Dermis blood vessel endothelial cell (primary cell): ENCODE measurements around the gene KRTAP10-2. TPM values are rescaled to one million over a fixed set of nuclear protein-coding genes. Genes with fewer than 3 reads are reported as not detected.

Source experiments
- DNase-seq: peaks from one replicate; pipeline ENCODE4 v3.0.0; 2010
- total RNA-seq: library from RNA; depleted of rRNA; stranded (reverse); fragments of >200 nt; gene quantifications from 2 replicates; pipeline ENCODE4 v1.2.3, GENCODE V29; 2014

KRTAP10-2 gene
- total RNA-seq, 1 donor from 2014 or later, result not detected

DNA sequence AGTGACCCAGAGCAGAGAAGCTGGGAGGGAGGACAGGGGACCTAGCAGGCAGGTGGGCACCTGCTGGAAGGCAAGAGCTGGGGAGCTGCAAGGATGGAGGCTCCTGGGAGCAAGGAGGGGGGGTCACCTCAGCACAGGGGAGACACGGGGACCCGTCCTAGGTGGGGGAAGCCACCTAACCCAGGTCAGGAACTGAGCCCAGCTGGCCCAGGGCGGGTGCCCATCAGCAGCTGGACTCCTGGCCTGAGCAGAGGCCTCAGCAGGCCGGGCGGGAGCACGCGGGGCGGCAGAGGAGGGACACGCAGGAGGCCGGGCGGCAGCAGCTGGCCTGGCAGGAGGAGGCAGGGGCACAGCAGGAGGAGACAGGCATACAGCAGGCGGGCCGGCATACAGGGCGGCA is 12.3 kb downstream of the KRTAP10-2 start:
- no peak for DNase-seq

DNA sequence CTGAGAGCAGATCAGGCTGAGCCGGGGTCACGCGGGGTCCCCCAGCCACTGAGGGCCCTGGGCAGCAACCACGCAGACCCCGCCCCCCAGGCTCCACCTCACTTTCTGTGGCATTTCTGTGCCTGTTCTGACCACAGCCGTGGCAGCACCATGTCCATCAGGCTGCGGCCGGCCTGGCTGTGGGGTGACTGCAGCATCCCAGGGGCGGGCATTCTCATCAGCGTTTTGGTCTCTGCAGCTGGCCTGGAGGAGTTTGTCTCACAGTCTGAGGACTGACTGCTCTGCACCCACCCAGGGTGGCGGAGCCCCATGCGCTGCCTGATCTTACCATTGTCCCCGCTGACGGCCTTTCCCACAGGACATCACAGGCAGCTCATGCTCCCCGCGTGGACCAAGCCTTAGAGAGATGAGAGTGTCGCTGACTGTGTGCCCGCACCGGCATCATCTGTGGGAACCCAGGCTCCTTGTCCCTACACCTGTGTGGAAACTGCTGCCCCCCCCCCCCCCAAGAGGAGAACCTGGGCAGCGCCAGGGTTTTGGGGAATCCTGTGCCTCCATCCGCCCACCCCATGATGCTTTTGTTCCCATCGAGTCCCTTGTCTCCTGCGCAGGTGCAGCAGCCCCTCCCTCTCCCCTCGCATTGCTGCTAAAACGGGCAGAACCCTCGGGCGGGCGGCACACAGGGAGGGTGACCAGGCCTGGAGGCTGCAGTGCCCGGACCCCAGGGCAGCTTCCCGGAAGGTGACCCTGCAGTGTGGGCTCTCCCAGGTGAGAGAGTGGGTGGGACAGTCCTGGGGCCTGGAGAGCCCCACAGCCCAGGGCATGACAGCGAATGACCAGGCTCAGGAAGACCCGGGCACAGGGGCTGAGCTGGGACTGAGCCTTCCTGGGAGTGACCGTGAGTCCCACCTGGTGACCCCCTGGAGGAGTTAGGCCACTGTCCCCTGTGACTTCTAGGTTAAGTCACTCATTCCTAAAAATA is 13.1 kb downstream of the KRTAP10-2 start:
- no peak for DNase-seq

DNA sequence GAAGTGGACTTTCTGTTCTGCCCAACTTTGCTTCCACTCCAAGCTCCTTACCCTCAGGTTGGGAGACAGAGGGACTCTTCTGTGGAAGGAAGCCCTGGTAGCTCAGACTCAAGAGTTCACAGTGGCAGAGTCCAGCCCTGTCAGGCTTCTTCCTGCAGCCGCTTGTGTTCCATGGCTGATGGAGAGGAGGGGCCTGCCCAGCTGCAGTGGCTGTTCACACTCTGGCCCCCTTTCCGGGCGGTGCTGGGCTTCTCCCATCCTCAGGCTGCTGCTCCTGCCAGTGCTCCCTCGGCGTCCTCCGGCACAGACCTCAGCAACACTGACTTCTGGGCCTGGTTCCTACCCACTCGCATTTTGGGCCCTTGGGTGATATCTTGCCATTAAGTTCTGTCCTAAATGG is 15.3 kb downstream of the KRTAP10-2 start:
- DNase-seq, result no peak

DNA sequence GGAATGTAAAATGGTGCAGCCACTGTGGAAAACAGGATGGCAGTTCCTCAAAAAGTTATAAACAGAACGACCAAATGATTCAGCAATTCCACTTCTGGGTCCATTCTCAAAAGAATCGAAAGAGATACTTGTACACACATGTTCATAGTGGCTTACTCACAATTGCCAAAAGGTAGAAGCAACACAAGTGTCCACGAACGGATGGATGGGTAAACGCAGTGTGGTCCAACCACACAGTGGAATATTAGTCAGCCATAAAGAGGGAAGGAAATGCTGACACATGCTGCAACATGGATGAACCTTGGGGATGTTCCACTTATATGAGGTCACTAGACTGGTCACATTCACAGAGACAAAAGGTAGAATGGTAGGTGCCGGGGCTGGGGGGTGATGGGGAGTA is 16.6 kb downstream of the KRTAP10-2 start:
- no peak for DNase-seq

GRCh38 chr21:44533891-44534627 is 17.2 kb downstream of the KRTAP10-2 start:
- no peak for DNase-seq

- no peak for DNase-seq
These were observed 18.0 kb downstream of the KRTAP10-2 start for GRCh38 chr21:44533121-44533890.

DNA sequence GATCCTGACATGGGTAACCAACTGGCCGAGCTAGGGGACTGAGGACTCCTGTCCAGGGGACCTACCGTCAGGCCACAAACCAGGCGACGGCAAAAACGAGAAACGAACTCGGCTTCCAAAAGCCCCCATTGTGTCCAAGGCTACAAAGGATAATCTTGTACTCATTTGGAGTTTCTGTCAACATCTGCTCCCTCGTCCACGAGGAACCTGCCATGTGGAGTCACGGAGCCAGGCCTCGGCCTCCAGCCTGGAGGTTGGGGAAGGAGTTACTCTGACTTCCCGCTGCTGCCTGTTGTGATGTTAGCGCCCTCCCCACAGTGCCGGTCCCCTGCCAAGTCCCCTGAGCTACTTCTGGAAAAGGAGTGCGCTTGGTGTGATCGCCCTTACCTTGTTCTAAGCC is 18.6 kb downstream of the KRTAP10-2 start:
- no peak for DNase-seq

DNA sequence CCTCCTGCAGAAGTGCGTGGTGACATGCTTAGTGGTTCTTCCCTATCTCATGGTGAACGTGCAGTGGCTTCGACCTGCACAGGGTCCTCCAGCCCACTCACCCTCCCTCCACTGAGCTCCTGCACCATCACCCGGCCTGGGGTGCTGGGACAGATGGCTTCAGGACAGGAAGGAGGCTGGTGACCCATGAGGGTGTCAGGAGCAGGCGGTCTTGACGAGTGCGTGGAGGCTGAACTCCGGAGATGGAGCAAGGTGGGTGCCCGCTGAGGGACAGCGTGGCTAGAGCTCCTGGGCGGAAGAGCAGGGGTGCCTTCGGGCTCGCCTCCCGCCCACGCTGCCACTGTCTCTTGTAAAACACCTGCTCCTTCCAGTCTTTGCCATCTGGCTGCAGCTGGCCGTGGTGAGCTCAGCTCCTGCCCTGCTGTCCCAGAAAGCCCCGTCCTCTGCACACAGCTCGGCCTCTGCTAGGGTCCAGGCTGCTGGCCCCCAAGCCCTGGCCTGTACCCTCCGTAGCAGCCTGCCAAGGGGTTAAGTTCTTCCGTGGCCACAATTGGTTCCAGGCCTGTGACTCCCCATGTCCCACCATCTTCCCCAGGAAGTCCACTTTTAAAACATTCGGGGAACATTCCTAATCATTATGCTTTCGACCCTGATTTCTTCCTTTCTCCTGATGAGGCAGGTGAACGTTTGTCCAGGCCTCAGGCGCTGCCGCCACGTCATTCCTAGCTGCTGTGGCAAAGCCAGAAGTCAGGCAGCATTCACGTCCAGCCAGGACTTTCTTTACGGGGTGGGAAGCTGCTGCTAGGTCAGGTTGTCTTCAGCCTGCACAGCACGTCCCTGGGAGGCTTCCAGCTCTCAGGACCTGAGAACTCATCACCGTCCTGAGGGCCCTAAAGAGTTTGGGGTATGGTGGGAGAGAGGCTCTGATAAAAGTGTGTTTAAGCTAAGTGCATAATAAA is 19.4 kb downstream of the KRTAP10-2 start:
- no peak for DNase-seq

- no peak for DNase-seq
These were observed 20.3 kb downstream of the KRTAP10-2 start for GRCh38 chr21:44530903-44531605.

- DNase-seq, result no peak
These were observed 20.9 kb downstream of the KRTAP10-2 start for GRCh38 chr21:44530221-44530902.

DNA sequence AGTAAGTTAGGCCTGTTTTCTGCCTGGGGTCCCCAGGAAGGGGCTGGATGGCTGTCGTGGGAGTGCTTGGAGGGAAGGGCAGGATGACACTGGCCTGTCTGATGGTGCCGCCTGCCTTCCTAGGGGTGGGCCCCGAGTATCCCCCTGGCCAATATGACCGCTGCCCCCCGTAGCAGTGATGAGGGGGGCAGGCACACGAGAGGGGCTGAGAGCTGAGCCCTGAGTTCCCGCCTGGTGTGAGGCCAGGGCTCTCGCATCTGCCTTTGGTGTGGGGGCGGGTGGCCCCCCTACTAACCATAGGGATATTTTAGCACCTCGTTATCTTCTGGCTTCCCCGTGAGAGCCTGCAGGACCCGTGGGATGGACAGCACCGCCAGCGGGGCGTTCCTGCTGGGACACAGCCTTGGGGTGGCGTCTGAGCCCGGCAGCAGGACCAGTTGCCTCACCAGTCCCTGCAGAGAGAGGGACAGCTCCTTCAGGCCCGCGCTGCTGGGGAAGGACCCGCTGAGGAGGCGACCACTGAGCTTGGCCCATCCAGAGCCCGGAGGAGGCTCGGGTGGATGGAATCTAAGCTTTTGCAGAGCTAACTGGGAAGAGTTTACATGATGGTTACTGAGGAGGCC is 21.7 kb downstream of the KRTAP10-2 start:
- no peak for DNase-seq

DNA sequence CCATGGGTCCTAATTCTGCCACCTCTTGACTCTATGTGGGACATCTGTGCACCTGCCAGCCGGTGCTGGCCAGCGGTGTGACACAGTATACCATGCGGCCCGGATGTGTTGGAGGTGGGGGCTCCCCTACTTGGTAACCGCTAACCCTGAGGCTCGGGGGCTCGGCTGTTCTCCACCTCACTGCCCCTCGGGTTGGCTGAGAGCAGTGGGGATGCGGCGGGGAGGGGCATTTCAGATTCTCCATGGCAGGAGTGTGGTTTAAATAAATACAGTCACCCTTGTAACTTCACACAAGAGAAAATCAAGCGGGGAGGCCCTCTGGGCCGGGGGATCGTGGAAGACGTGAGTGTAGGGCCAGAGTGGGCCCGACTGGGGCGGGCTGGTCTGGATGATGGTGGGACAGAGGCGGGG is 22.3 kb downstream of the KRTAP10-2 start:
- DNase-seq, result no peak

DNA sequence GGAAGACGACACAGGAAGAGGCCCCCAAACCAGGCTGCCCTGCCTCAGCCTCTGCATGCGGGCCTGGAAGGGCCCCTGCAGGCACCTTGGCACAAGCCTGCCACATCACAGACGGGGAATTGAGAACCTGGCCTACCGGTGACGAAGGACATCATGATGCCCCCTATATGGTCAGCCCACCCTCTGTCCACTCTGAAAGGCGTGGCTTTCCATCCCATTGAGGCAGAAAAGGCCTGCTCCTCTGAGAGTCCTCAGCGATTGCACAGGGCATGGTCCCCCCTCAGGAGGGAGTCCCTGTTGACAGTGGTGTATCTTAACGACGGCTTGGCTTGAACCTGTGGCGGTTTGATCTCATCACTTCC is 22.7 kb downstream of the KRTAP10-2 start:
- no peak for DNase-seq

GRCh38 chr21:44527983-44528633 is 23.2 kb downstream of the KRTAP10-2 start:
- DNase-seq, result no peak

DNA sequence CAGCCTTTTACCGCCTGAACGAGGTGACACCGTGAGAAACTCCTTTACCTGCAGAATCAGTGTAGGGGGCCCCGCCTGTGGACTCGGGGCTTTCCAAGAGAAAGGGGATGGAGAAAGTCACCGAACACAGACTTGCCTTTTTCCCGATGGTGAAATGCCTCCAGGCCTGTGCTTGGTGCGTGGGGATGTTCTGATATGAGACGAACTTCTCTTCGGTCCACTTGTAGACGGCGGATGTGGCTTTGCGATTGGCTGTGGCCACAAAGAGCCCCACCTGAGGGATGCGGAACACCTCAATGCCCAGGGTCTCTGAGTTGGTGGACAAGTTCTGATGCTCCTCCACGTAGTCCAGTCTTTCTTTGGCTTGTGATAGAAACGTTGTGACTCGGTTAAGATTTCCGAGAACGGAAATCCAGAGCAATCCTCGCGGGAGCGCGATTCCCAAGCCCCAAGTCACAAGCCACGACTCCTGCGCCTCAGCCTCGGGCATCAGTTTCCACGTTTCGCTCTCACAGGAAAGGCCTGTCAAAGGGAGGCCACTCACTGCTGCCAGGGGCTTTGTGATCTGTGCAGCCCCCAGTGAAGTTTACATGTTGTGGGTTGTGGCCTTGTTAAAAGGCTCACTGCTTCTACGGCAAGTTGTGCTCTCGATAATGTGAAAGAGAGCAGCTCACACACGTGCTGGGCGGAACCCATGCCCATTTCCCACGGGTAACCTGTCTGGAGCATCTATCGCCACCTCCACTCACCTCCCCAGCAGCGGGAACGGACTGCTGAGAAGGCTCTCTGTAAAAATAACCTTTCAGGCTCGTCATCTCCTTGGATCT is 23.9 kb downstream of the KRTAP10-2 start:
- no peak for DNase-seq

DNA sequence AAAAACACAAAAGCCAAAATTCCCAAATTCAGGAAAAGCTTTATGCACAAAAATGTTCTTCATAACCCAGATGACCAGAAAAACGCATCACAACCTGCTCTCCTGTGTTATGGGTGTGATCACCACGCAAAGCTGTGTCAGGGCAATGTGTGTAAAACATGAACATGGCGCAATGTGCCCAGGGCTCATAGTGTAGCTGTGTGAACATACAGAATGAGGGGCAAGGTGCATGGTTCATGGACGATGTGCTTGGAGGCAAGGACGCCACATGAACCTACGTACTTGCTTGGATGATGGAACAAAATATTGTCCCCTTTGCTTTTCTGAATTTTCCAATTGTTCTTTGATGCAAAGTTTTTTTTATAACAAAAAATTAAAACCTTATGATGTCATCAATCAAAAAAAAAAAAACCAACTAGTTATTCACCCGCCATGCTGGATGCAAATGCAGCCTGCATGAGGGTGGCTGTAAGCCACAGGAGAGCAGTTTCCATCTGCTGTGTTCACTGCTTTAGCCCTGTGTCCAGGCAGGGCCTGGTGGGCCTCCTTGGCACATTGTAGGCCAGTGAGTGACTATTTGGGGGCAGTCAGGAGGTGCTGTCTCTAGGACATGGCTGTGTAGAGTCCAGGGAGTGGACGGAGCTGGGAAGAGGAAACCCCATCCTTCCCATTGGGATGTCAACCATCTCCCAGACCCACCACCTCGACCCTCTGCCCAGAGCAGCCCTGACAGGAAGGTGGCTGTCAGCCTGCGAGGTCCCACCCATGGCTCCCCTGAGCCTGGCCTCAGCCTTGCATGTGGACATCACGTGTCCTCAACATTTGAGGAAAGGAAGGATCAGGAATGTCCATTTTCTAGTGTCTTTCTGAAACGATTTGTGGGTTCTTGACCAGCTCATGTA is 25.0 kb downstream of the KRTAP10-2 start:
- DNase-seq, result no peak

DNA sequence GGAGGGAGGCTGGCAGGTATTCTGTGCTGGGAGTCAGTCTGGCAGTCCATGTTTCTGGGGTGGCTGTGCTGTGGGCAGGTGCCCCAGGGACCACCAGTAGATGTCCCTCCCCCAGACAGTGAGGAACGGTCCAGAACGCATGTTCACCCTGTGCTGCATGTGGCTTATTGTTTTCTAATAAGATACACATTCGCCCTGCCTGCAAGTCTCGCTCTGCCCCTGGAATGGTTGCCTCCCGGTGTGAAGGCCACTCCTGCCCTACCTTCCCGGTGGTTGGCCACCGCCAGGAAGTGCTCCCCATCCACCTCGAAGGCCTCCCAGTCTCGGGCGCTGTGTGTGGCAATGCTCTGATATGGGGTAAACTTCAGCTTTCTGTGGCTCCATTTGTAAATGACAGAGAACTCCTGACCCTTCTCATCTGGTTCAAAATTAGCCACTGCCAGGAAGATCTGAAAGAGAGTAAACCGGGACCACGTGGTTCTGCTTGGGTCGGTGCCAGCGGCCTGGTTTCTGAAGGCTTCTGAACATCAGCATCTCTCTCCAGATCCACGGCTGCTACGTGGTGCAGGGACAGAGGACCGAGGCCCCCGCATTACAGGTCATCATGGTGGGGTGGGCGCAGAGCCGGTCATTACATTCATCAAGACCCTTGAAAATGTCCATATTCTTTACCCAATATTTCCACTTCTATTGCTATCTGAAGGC is 25.8 kb downstream of the KRTAP10-2 start:
- DNase-seq, result no peak
